GM23338 (cell line): ENCODE measurements around the gene KRTAP4-16. TPM values are rescaled to one million over a fixed set of nuclear protein-coding genes. Genes with fewer than 3 reads are reported as not detected.
"Not testable (repeated sequence)": the region's sequence is repeated elsewhere in the genome, so short reads cannot be mapped to it uniquely, and the experiment has no call there.

ENCODE experiments used
- ATAC-seq: fragments of 200-7000 bp; cut with Tn5 transposase; 3 replicates; pipeline ENCODE4 v1.9.1; 2020
- DNase-seq: peaks from one replicate; pipeline ENCODE4 v3.0.0-alpha.2; 2015; ENCODE audit warnings: low spot score
- H2AFZ ChIP-seq: fragments of 200-600 bp; sonication (generic); 2 replicates; pipeline ENCODE4 v1.8.0; 2016; ENCODE audit warnings: antibody characterized with exemption, mild to moderate bottlenecking, moderate library complexity
- H3F3A ChIP-seq: fragments of 200-600 bp; sonication (generic); replicated peaks from 2 replicates; pipeline ENCODE4 v1.8.0; 2017; ENCODE audit warnings: antibody characterized with exemption, mixed run types, low read depth
- H3K27ac ChIP-seq: fragments of 200-600 bp; sonication (generic); 2 replicates; pipeline ENCODE4 v1.6.1; 2016; ENCODE audit warnings: low read depth
- H3K27me3 ChIP-seq: fragments of 200-600 bp; sonication (generic); 2 replicates; pipeline ENCODE4 v1.8.0; 2016; ENCODE audit warnings: mild to moderate bottlenecking, mixed run types, moderate library complexity; ENCODE audit not compliant: insufficient read depth
- H3K36me3 ChIP-seq: fragments of 200-600 bp; sonication (generic); 2 replicates; pipeline ENCODE4 v1.8.0; 2016; ENCODE audit warnings: mild to moderate bottlenecking; ENCODE audit not compliant: insufficient read depth
- H3K4me1 ChIP-seq: fragments of 200-600 bp; sonication (generic); 2 replicates; pipeline ENCODE4 v1.8.0; 2016; ENCODE audit warnings: mild to moderate bottlenecking, moderate library complexity; ENCODE audit not compliant: insufficient read depth
- H3K4me2 ChIP-seq: fragments of 200-600 bp; sonication (generic); 2 replicates; pipeline ENCODE4 v1.7.1; 2017; ENCODE audit warnings: mixed run types
- H3K4me3 ChIP-seq: fragments of 200-600 bp; sonication (generic); 2 replicates; pipeline ENCODE4 v1.6.1; 2016; ENCODE audit warnings: mixed run types
- H3K79me2 ChIP-seq: fragments of 200-600 bp; sonication (generic); replicated peaks from 2 replicates; pipeline ENCODE4 v1.8.0; 2017; ENCODE audit warnings: mild to moderate bottlenecking; ENCODE audit not compliant: insufficient read depth
- H3K9me2 ChIP-seq: fragments of 200-600 bp; sonication (generic); 2 replicates; pipeline ENCODE4 v1.8.0; 2017; ENCODE audit not compliant: insufficient read depth
- H4K20me1 ChIP-seq: fragments of 200-600 bp; sonication (generic); replicated peaks from 2 replicates; pipeline ENCODE4 v1.8.0; 2017; ENCODE audit warnings: mild to moderate bottlenecking; ENCODE audit not compliant: insufficient read depth
- H3K27ac Mint-ChIP-seq: 2 replicates; pipeline ENCODE4 v1.8.0; 2020; ENCODE audit warnings: inconsistent platforms, mild to moderate bottlenecking, moderate library complexity, mixed read lengths
- H3K27me3 Mint-ChIP-seq: 3 replicates; pipeline ENCODE4 v1.8.0; 2022; ENCODE audit warnings: low read depth, mild to moderate bottlenecking, moderate library complexity, mixed read lengths, inconsistent platforms; ENCODE audit not compliant: insufficient read depth, poor library complexity
- H3K36me3 Mint-ChIP-seq: 3 replicates; pipeline ENCODE4 v1.8.0; 2021; ENCODE audit warnings: low read depth, mild to moderate bottlenecking, inconsistent platforms, moderate library complexity, mixed read lengths
- H3K4me1 Mint-ChIP-seq: 3 replicates; pipeline ENCODE4 v1.8.0; 2020; ENCODE audit warnings: mild to moderate bottlenecking, inconsistent platforms, mixed read lengths
- H3K4me3 Mint-ChIP-seq: 3 replicates; pipeline ENCODE4 v1.8.0; 2021; ENCODE audit warnings: moderate library complexity, mild to moderate bottlenecking, inconsistent platforms, mixed read lengths
- H3K9me3 Mint-ChIP-seq: 3 replicates; pipeline ENCODE4 v1.8.0; 2020; ENCODE audit warnings: moderate library complexity, mild to moderate bottlenecking, inconsistent platforms, mixed read lengths
- CREB1 ChIP-seq: fragments of 250-450 bp; sonication (Bioruptor Pico); IDR thresholded peaks from 2 replicates; pipeline ENCODE4 v1.5.0; 2020; ENCODE audit warnings: low read depth, mild to moderate bottlenecking, moderate library complexity
- STAT1 ChIP-seq: IDR thresholded peaks from one replicate; pipeline ENCODE4 v1.6.1; 2016; ENCODE audit warnings: antibody characterized with exemption; ENCODE audit not compliant: unreplicated experiment
- polyA plus RNA-seq: library from polyadenylated mRNA; unstranded; fragments of >200 nt; fragmentation: Nextera tagmentation; extraction: Ambion mirVana; gene quantifications from 2 replicates; pipeline ENCODE4 v1.2.1, GENCODE V29; 2016
- total RNA-seq: library from RNA; depleted of rRNA; stranded (reverse); fragments of >200 nt; shearing (Covaris generic); gene quantifications from 2 replicates; pipeline ENCODE4 v1.2.3, GENCODE V29; 2014
- TF ChIP-seq, protein P1 (sequence below), 2 experiments: fragments of 200-600 bp in 1 of 2; sonication (generic) in 1 of 2; conservative IDR thresholded peaks; 2 replicates each; pipeline versions ENCODE4 v1.5.1 to v1.6.1; 2016 to 2017; ENCODE audit warnings: antibody characterized with exemption in 2 of 2, low read depth in 2 of 2, mild to moderate bottlenecking in 2 of 2, moderate library complexity in 1 of 2

Gene KRTAP4-16
- total and polyA plus RNA-seq, 2 experiments from 2014 or later: not detected

DNA sequence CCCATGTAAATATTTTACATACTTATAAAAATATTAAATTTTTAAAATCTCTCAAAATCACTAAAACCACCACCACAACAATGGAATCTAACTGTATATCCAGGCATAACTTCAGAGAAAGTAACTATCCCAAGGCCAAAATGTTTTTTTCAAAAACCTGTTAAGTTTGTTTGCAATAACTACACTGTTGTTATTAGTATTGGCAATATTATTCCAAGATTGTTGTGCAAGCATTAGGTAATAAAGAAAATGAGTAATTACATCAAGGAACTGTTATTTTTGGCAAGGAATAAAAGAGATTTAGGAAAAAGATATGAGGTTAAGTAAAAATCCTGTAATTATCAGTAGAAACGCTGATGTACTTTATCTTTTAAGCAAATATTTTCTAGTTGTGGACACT lies 25.4 kb upstream of the KRTAP4-16 start:
- Mint-ChIP-seq H3K4me3 (no peak overlapping the region), H3K36me3 (no peaks in the 10 kb centered on the region)

DNA sequence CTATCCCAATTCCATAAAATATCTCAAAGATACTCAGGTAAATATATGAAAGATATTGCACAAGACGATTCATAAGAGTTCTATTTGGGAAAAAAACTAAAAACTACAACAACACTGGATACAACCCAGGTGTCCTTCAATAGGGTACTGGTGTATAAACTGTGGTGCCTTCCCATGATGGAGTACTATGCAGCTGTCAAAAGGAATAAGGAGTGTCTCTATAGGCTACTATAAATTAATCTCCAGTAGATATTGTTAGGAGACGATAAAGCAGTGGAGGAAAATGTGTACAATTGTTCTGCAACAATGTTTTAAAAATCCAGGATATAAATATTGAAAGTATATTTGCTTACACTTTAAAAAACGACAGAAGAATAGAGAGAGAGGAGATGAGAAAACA lies 24.4 kb upstream of the KRTAP4-16 start:
- H3K9me3 Mint-ChIP-seq: no peaks in the 10 kb centered on the region; the same call in 2 of the 3 replicates
- Histone ChIP-seq H3K36me3 (no peaks in the 10 kb centered on the region; the same call in 1 of the 2 replicates), H3K27me3 (no peaks in the 10 kb centered on the region), H3K4me2 (no peak overlapping the region), H3K79me2 (no peaks in the 10 kb centered on the region), H4K20me1 (no peaks in the 10 kb centered on the region), H3K4me3 (no peak overlapping the region), H3K9me2 (no peaks in the 10 kb centered on the region), H3K27ac (no peak overlapping the region), H3F3A (no peaks in the 10 kb centered on the region), H2AFZ (no peak overlapping the region), H3K4me1 (no peaks in the 10 kb centered on the region)
- no peak overlapping the region for H3K27ac Mint-ChIP-seq
- H3K4me3 Mint-ChIP-seq: no peak overlapping the region
- ATAC-seq (no peak), DNase-seq (no peak)
- H3K36me3 Mint-ChIP-seq: no peaks in the 10 kb centered on the region
- peaks cover 5% of the 10 kb centered on the region for H3K4me1 Mint-ChIP-seq
- TF ChIP-seq, protein P1, sequence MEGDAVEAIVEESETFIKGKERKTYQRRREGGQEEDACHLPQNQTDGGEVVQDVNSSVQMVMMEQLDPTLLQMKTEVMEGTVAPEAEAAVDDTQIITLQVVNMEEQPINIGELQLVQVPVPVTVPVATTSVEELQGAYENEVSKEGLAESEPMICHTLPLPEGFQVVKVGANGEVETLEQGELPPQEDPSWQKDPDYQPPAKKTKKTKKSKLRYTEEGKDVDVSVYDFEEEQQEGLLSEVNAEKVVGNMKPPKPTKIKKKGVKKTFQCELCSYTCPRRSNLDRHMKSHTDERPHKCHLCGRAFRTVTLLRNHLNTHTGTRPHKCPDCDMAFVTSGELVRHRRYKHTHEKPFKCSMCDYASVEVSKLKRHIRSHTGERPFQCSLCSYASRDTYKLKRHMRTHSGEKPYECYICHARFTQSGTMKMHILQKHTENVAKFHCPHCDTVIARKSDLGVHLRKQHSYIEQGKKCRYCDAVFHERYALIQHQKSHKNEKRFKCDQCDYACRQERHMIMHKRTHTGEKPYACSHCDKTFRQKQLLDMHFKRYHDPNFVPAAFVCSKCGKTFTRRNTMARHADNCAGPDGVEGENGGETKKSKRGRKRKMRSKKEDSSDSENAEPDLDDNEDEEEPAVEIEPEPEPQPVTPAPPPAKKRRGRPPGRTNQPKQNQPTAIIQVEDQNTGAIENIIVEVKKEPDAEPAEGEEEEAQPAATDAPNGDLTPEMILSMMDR (conservative IDR thresholded peaks at IDR 0.05; ENCODE audit: low read depth in 2 of 2): no peak
- H3K27me3 Mint-ChIP-seq: peaks cover 5% of the 10 kb centered on the region

More for the DNA sequence above, 25.4 kb upstream of the KRTAP4-16 start:
- no peaks in the 10 kb centered on the region for H3K27me3 ChIP-seq
- no peak for TF ChIP-seq CREB1 (CRISPR knock-in tag)
- no peak overlapping the region for H3K27ac ChIP-seq
- H4K20me1 ChIP-seq: no peaks in the 10 kb centered on the region
- H2AFZ ChIP-seq: no peak overlapping the region
- no peak overlapping the region for H3K4me3 ChIP-seq
- Mint-ChIP-seq H3K27ac (no peak overlapping the region), H3K4me1 (peaks cover 5% of the 10 kb centered on the region), H3K9me3 (no peaks in the 10 kb centered on the region; the same call in 2 of the 3 replicates), H3K27me3 (no peaks in the 10 kb centered on the region)
- H3K4me1 ChIP-seq: no peaks in the 10 kb centered on the region
- no peak overlapping the region for H3K4me2 ChIP-seq
- H3K79me2 ChIP-seq: no peaks in the 10 kb centered on the region
- H3K36me3 ChIP-seq: no peaks in the 10 kb centered on the region
- no peak for DNase-seq
- ATAC-seq: no peak
- H3F3A ChIP-seq: no peaks in the 10 kb centered on the region
- no peaks in the 10 kb centered on the region for H3K9me2 ChIP-seq

DNA sequence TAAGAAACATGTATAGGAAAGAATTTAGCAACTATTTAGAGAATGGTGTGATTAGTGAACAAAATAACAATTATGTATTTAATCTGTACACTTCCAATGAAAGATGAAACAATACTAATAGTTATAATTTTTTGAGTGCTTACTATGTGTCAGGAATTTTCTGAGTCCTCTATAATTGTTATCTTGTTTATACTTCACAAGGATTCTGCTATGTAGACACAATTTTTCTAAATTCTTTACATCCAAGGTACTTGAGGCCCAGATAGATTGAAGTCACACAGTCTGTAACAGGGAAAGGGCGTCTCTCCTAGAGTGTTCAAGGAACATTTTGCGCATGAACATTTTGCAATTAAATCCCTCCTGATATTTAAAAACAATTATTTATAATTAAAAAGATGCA lies 23.1 kb upstream of the KRTAP4-16 start:
- Histone ChIP-seq H3K79me2 (no peaks in the 10 kb centered on the region), H3K9me2 (no peaks in the 10 kb centered on the region), H3K27ac (no peak overlapping the region), H2AFZ (no peak overlapping the region), H3K4me1 (no peaks in the 10 kb centered on the region), H3F3A (no peaks in the 10 kb centered on the region), H3K36me3 (no peaks in the 10 kb centered on the region; the same call in 1 of the 2 replicates), H3K4me2 (no peak overlapping the region), H3K27me3 (no peaks in the 10 kb centered on the region), H4K20me1 (no peaks in the 10 kb centered on the region), H3K4me3 (no peak overlapping the region)
- TF ChIP-seq STAT1: no peak
- no peaks in the 10 kb centered on the region for H3K36me3 Mint-ChIP-seq
- no peak for ATAC-seq
- H3K27me3 Mint-ChIP-seq: peaks cover 5% of the 10 kb centered on the region
- no peak for DNase-seq
- H3K9me3 Mint-ChIP-seq: no peaks in the 10 kb centered on the region; the same call in 2 of the 3 replicates
- H3K27ac Mint-ChIP-seq: no peak overlapping the region
- no peak overlapping the region for H3K4me3 Mint-ChIP-seq
- peaks cover 9% of the 10 kb centered on the region for H3K4me1 Mint-ChIP-seq

DNA sequence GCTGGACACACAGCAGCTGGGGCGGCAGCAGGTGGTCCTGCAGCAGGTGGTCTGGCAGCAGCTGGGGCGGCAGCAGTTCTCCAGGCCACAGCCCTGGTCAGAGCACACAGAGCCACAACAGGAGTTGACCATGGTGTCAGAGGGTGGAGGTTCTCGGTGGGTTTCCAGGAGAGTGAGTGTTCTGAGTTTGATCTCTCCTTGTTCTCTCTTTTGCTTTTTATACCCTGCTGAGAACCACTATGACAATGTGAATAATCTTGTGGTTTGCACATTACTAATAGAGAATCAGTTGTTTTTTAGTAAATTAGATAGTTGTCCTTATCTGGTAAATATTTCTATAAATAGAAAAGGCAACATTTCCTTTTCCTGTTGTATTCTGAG lies 22.0 kb upstream of the KRTAP4-16 start, which contains the start of gene KRTAP4-12:
KRTAP4-12 (minus strand) TSS at position 192 of the 381 bp plus-strand sequence; CDS start at position 132, 60 bp downstream.
- not testable (repeated sequence) for H4K20me1 ChIP-seq, H2AFZ ChIP-seq, H3K27me3 Mint-ChIP-seq, H3K36me3 Mint-ChIP-seq, H3F3A ChIP-seq, H3K4me3 Mint-ChIP-seq, H3K4me1 ChIP-seq, H3K27me3 ChIP-seq, H3K79me2 ChIP-seq, ATAC-seq, H3K9me3 Mint-ChIP-seq, DNase-seq, H3K36me3 ChIP-seq, H3K27ac Mint-ChIP-seq, H3K9me2 ChIP-seq, H3K27ac ChIP-seq, H3K4me3 ChIP-seq, H3K4me1 Mint-ChIP-seq, H3K4me2 ChIP-seq

DNA sequence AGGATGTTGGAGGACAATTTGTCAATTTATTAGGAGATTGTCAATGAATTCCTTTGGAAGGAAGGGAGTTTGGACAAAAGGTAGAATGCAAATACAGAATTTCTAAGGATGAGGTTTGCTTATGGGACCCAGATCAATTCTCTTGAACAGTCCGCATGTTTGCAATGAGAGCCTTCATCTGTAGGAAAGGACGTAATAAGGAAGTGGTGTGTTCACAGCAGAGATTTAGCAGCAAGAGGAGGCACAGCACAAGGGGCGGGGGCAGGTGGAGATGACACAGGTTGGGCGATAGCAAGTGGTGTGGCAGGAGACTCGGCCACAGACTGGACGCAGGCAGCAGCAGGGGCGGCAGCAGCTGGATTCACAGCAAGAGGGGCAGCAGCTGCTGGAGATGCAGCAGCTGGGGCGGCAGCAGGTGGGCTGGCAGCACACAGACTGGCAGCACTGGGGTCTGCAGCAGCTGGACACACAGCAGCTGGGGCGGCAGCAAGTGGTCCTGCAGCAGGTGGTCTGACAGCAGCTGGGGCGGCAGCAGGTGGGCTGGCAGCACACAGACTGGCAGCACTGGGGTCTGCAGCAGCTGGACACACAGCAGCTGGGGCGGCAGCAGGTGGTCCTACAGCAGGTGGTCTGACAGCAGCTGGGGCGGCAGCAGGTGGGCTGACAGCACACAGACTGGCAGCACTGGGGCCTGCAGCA lies 21.4 kb upstream of the KRTAP4-16 start:
- H3K36me3 ChIP-seq, H3K4me3 ChIP-seq, H2AFZ ChIP-seq, H3F3A ChIP-seq, H3K9me2 ChIP-seq, H3K36me3 Mint-ChIP-seq, H3K27ac ChIP-seq, H3K4me1 ChIP-seq, ATAC-seq, H3K27me3 Mint-ChIP-seq, H3K27ac Mint-ChIP-seq, H3K9me3 Mint-ChIP-seq, H4K20me1 ChIP-seq, H3K4me2 ChIP-seq, H3K79me2 ChIP-seq, H3K27me3 ChIP-seq, DNase-seq, H3K4me3 Mint-ChIP-seq: not testable (repeated sequence)
- H3K4me1 Mint-ChIP-seq: peaks cover 12% of the 10 kb centered on the region
